RWPE2 (cell line): ENCODE measurements around the gene KLHL6.
A peak's percentile ranks its signal among the peaks of the same experiment; 100 is the strongest.

Experiments used
- ATAC-seq: fragments of 200-7000 bp; cut with Tn5 transposase; 3 replicates; pipeline ENCODE4 v1.9.1; 2021; ENCODE audit warnings: low read depth
- DNase-seq: peaks from one replicate; pipeline ENCODE4 v3.0.0-alpha.2; 2020; ENCODE audit warnings: low spot score
- H3K27ac ChIP-seq: fragments of 450-650 bp; 2 replicates; pipeline ENCODE4 v1.5.1; 2017; ENCODE audit warnings: mild to moderate bottlenecking; ENCODE audit not compliant: poor library complexity, severe bottlenecking
- H3K27me3 ChIP-seq: fragments of 250-450 bp; sonication (Bioruptor Pico); 2 replicates; pipeline ENCODE4 v1.5.1; 2021; ENCODE audit warnings: mild to moderate bottlenecking, moderate library complexity; ENCODE audit not compliant: insufficient read depth, poor library complexity, severe bottlenecking
- H3K36me3 ChIP-seq: fragments of 250-450 bp; sonication (Bioruptor Pico); 2 replicates; pipeline ENCODE4 v1.5.1; 2020; ENCODE audit warnings: low read depth, mild to moderate bottlenecking, moderate library complexity
- H3K4me1 ChIP-seq: fragments of 250-450 bp; sonication (Bioruptor Pico); 2 replicates; pipeline ENCODE4 v1.5.1; 2021; ENCODE audit warnings: mild to moderate bottlenecking, moderate library complexity; ENCODE audit not compliant: insufficient read depth, poor library complexity, severe bottlenecking
- H3K4me3 ChIP-seq: fragments of 250-450 bp; sonication (Bioruptor Pico); 2 replicates; pipeline ENCODE4 v1.5.1; 2021; ENCODE audit warnings: mild to moderate bottlenecking, moderate library complexity; ENCODE audit not compliant: severe bottlenecking
- H3K9me3 ChIP-seq: fragments of 250-450 bp; sonication (Bioruptor Pico); 2 replicates; pipeline ENCODE4 v1.5.1; 2021; ENCODE audit warnings: mild to moderate bottlenecking, moderate library complexity; ENCODE audit not compliant: severe bottlenecking
- TF ChIP-seq, protein P1 (sequence below): fragments of 450-650 bp; IDR thresholded peaks from one replicate; pipeline ENCODE4 v1.5.1; 2017; ENCODE audit warnings: mild to moderate bottlenecking, moderate library complexity; ENCODE audit not compliant: poor library complexity, severe bottlenecking

Gene KLHL6

DNA sequence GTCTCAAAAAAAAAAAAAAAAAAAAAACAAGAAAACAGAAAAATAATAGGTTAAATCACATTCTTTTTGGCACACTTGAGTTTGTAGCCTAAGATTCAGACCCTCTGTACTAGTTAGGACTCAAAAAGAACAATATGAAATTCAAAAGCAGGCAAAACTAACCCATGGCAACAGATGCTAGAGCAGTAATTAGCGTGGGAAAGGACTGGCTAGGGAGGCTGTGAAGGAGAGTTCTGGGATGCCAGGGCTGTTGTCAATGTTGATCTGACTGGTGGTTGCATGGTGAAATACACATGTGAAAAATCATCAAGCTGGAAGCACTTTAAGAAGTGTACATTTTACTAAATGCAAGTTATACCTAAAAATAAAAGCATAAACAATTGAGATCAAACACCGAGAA lies 35.6 kb downstream of the KLHL6 start:
- no peaks in the 10 kb centered on the region for H3K4me1 ChIP-seq

DNA sequence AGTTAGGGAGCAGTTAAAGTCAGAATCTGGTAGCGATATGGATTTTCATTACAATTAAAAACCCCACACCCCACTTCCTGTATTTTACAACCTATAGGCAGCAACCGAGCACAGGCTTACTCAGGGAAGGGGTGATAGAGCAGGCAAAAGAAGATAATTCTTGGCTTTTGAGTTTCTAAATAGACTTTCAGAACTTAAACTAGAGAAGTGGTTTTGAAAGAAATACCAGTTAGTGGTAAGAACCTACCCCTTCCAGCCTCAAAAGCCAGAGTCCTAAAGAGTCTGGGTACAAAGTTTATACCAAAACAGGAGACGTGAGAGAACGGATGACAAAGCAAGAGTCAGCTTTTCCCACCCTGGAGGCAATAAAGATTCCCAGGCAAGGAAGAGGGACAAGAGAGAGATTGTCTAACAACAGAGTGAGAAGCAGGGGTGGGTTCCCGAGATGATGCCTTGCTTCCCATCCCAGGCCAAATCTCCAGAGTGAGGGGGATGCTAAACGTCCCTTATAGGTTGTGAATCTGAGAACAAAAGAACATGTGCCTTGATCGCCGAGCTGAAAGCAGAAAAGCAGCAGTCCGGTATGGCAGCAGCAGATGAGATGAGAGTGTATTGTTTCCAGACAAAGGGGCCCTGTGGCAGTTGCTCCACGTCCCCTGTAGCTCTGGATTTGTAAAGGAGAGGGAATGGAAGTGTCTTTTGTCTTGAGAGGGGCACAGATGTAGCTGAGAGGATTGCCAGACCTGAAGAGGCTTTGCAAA lies 36.8 kb downstream of the KLHL6 start:
- ATAC-seq: no peak
- DNase-seq: peak; percentile 16
- Histone ChIP-seq H3K9me3 (no peaks in the 10 kb centered on the region), H3K4me1 (no peaks in the 10 kb centered on the region), H3K36me3 (no peaks in the 10 kb centered on the region), H3K27me3 (no peaks in the 10 kb centered on the region), H3K4me3 (no peak overlapping the region), H3K27ac (no peak overlapping the region)
- TF ChIP-seq, protein P1, sequence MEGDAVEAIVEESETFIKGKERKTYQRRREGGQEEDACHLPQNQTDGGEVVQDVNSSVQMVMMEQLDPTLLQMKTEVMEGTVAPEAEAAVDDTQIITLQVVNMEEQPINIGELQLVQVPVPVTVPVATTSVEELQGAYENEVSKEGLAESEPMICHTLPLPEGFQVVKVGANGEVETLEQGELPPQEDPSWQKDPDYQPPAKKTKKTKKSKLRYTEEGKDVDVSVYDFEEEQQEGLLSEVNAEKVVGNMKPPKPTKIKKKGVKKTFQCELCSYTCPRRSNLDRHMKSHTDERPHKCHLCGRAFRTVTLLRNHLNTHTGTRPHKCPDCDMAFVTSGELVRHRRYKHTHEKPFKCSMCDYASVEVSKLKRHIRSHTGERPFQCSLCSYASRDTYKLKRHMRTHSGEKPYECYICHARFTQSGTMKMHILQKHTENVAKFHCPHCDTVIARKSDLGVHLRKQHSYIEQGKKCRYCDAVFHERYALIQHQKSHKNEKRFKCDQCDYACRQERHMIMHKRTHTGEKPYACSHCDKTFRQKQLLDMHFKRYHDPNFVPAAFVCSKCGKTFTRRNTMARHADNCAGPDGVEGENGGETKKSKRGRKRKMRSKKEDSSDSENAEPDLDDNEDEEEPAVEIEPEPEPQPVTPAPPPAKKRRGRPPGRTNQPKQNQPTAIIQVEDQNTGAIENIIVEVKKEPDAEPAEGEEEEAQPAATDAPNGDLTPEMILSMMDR: no peak

More for the DNA sequence above, 35.6 kb downstream of the KLHL6 start:
- DNase-seq (no peak), ATAC-seq (no peak)
- TF ChIP-seq, protein P1: no peak
- Histone ChIP-seq H3K27me3 (no peaks in the 10 kb centered on the region), H3K36me3 (no peaks in the 10 kb centered on the region), H3K4me3 (no peak overlapping the region), H3K27ac (no peak overlapping the region), H3K9me3 (no peaks in the 10 kb centered on the region)

DNA sequence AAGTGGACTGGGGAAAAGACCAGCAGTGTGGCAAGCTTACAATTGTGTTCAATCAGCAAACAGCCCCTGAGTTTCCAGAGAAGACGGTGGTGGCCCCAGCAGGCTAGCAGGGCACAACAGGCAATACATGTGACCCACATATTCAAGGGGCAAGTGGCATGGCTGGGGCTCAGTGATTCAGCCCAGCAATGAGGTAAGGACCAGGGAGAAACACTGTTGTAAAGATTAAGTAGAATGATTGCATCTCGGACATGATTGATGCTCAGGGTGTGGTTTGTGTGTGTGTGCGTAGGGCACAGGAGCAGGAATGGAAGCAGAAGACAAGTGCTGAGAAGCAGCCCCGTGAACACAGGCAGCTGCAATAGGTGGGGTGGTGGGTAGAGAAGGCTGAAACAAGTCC lies 37.9 kb downstream of the KLHL6 start:
- no peak overlapping the region for H3K27ac ChIP-seq
- H3K9me3 ChIP-seq: no peaks in the 10 kb centered on the region
- TF ChIP-seq, protein P1: no peak
- no peak overlapping the region for H3K4me3 ChIP-seq
- no peak for ATAC-seq
- no peaks in the 10 kb centered on the region for H3K4me1 ChIP-seq
- no peaks in the 10 kb centered on the region for H3K36me3 ChIP-seq
- DNase-seq: peak; percentile 21
- H3K27me3 ChIP-seq: no peaks in the 10 kb centered on the region

DNA sequence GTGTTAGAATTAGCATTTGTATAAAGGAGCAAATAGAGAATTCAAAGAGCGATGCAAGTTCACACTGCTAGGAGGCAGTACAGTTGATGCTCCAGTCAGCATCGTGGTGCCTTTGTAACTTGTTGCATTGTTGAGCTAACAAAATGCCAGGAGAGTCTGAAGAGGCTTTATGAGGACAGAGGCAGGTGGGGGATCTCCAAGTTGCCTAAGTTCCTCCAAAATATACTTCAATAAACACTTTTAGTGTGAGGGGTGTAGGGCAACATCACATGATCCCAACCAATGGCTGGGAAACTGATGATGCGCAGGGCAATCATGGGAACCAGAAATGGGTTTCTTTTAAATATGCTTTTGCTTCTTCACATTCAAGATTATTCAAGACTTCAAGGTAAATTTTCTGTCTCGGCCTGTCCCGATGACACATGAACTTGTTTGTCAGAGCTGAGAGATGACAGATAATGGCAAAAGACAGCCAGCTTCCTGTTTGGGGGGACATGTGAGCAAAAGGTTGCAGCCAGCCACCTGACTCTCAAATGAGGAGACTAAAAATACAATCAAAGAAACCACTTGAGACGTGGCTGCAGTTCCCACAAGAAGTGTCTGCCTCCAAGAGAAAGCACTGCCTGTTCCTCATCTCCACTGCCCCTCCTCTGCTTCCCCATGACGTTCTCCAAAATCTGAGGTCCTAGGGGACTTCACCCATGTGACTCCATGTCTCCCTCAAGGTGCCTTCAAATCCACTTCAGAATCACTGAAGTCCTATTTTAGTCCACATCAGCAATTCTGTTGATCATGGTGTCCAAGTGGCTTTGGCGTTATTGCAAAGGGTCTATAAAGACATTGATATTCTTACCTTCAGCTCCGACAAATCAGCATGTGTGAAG lies 39.3 kb downstream of the KLHL6 start:
- no peaks in the 10 kb centered on the region for H3K9me3 ChIP-seq
- H3K4me1 ChIP-seq: no peaks in the 10 kb centered on the region
- DNase-seq (no peak), ATAC-seq (no peak)
- TF ChIP-seq, protein P1: no peak
- H3K4me3 ChIP-seq: no peak overlapping the region
- H3K27me3 ChIP-seq: no peaks in the 10 kb centered on the region
- H3K27ac ChIP-seq: no peak overlapping the region
- H3K36me3 ChIP-seq: no peaks in the 10 kb centered on the region

GRCh38 chr3:183514021-183514420 lies 41.5 kb downstream of the KLHL6 start:
- no peak overlapping the region for H3K27ac ChIP-seq
- H3K9me3 ChIP-seq: no peaks in the 10 kb centered on the region
- peak; percentile 1 for DNase-seq
- no peaks in the 10 kb centered on the region for H3K4me1 ChIP-seq
- TF ChIP-seq, protein P1: no peak
- H3K4me3 ChIP-seq: no peak overlapping the region
- H3K27me3 ChIP-seq: no peaks in the 10 kb centered on the region
- no peak for ATAC-seq
- no peaks in the 10 kb centered on the region for H3K36me3 ChIP-seq
